BE2C (cell line): ENCODE results near the gene CPB2.

Experiments
- DNase-seq: peaks from one replicate; pipeline ENCODE4 v3.0.0-alpha.2; 2020
- H3K27me3 ChIP-seq: fragments of 250-450 bp; sonication (Bioruptor Pico); 2 replicates; pipeline ENCODE4 v1.5.1; 2020; ENCODE audit warnings: mild to moderate bottlenecking
- H3K36me3 ChIP-seq: fragments of 250-450 bp; sonication (Bioruptor Pico); 2 replicates; pipeline ENCODE4 v1.5.1; 2020; ENCODE audit warnings: mild to moderate bottlenecking
- H3K4me1 ChIP-seq: fragments of 250-450 bp; sonication (Bioruptor Pico); 2 replicates; pipeline ENCODE4 v1.5.1; 2020
- H3K4me3 ChIP-seq: 2 replicates; pipeline ENCODE4 v1.5.1; 2011; ENCODE audit warnings: low read depth, low read length
- H3K9me3 ChIP-seq: fragments of 250-450 bp; sonication (Bioruptor Pico); 2 replicates; pipeline ENCODE4 v1.5.1; 2020
- TF ChIP-seq, protein P1 (sequence below): IDR thresholded peaks from 2 replicates; pipeline ENCODE4 v1.5.1; 2012; ENCODE audit warnings: mild to moderate bottlenecking, low read depth, low read length

The CPB2 gene

GRCh38 chr13:46146898-46147297 is 42.1 kb upstream of the CPB2 start:
- TF ChIP-seq, protein P1, sequence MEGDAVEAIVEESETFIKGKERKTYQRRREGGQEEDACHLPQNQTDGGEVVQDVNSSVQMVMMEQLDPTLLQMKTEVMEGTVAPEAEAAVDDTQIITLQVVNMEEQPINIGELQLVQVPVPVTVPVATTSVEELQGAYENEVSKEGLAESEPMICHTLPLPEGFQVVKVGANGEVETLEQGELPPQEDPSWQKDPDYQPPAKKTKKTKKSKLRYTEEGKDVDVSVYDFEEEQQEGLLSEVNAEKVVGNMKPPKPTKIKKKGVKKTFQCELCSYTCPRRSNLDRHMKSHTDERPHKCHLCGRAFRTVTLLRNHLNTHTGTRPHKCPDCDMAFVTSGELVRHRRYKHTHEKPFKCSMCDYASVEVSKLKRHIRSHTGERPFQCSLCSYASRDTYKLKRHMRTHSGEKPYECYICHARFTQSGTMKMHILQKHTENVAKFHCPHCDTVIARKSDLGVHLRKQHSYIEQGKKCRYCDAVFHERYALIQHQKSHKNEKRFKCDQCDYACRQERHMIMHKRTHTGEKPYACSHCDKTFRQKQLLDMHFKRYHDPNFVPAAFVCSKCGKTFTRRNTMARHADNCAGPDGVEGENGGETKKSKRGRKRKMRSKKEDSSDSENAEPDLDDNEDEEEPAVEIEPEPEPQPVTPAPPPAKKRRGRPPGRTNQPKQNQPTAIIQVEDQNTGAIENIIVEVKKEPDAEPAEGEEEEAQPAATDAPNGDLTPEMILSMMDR = peak; percentile 49
- no peaks in the 10 kb centered on the region for H3K36me3 ChIP-seq
- H3K4me3 ChIP-seq = no peak overlapping the region
- DNase-seq = peak; percentile 22
- no peaks in the 10 kb centered on the region for H3K4me1 ChIP-seq
- H3K27me3 ChIP-seq = peaks cover 3% of the 10 kb centered on the region; the same call in 1 of the 2 replicates
- H3K9me3 ChIP-seq = no peaks in the 10 kb centered on the region

DNA sequence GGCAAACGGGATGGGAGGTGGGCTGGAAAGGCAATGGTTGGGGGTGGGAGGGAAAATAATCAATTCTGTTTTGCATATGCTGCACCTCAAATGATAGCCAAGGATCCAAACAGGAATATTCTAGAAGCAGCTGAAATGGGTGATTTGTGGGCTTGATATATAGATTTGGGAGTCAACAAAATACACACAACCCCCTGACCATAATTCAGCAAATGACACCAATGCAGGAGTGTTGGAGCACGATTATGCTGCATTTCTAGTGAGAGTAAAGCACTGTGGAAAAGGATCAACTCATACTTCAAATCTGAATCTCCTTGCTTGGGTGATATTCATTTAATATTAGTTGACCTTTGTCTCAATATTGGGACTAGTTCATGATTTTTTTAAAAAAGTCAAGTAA is 41.1 kb upstream of the CPB2 start:
- peaks cover 3% of the 10 kb centered on the region; the same call in 1 of the 2 replicates for H3K27me3 ChIP-seq
- no peak for DNase-seq
- no peaks in the 10 kb centered on the region for H3K9me3 ChIP-seq
- no peaks in the 10 kb centered on the region for H3K36me3 ChIP-seq
- H3K4me3 ChIP-seq = no peak overlapping the region
- TF ChIP-seq, protein P1 = no peak
- no peaks in the 10 kb centered on the region for H3K4me1 ChIP-seq

GRCh38 chr13:46145135-46145534 is 40.3 kb upstream of the CPB2 start:
- peaks cover 3% of the 10 kb centered on the region; the same call in 1 of the 2 replicates for H3K27me3 ChIP-seq

DNA sequence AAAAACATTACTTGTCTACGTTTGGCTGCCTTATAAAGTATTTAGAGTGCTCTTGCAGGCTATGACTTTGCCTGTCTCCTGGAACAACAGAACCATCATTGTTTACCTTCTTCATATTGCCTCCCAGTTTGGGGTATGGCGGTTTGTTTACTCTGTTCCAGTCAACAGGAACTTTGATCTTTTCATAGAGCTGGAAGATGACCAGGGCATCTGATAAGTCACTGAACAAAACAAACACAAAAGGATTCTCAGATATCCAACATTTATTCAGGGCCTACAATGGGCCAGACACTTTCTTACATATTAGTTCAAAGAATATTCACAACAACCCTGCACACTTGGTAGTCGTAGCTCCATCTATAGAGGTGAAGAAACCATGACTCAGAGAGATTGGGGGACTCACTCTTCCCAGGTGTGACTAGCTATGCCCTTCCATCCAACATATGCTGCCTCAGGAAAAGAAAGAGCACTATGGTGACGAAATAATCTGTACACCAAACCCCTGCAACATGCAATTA is 38.4 kb upstream of the CPB2 start:
- H3K27me3 ChIP-seq = no peaks in the 10 kb centered on the region

More at GRCh38 chr13:46145135-46145534, 40.3 kb upstream of the CPB2 start:
- Histone ChIP-seq H3K4me1 (no peaks in the 10 kb centered on the region), H3K4me3 (no peak overlapping the region), H3K9me3 (no peaks in the 10 kb centered on the region), H3K36me3 (no peaks in the 10 kb centered on the region)
- TF ChIP-seq, protein P1 = no peak
- no peak for DNase-seq

GRCh38 chr13:46142776-46143175 is 37.9 kb upstream of the CPB2 start:
- TF ChIP-seq, protein P1 = no peak
- H3K4me1 ChIP-seq = no peaks in the 10 kb centered on the region
- H3K9me3 ChIP-seq = no peaks in the 10 kb centered on the region
- no peak for DNase-seq
- no peaks in the 10 kb centered on the region for H3K36me3 ChIP-seq
- no peak overlapping the region for H3K4me3 ChIP-seq
- no peaks in the 10 kb centered on the region for H3K27me3 ChIP-seq

More for the DNA sequence above, 38.4 kb upstream of the CPB2 start:
- no peak for DNase-seq
- H3K36me3 ChIP-seq = no peaks in the 10 kb centered on the region
- H3K4me1 ChIP-seq = no peaks in the 10 kb centered on the region
- H3K4me3 ChIP-seq = no peak overlapping the region
- TF ChIP-seq, protein P1 = no peak
- H3K9me3 ChIP-seq = no peaks in the 10 kb centered on the region

- Histone ChIP-seq H3K4me3 (no peak overlapping the region), H3K4me1 (no peaks in the 10 kb centered on the region), H3K9me3 (no peaks in the 10 kb centered on the region), H3K27me3 (no peaks in the 10 kb centered on the region), H3K36me3 (no peaks in the 10 kb centered on the region)
- TF ChIP-seq, protein P1 = no peak
- no peak for DNase-seq
Measured at GRCh38 chr13:46140044-46140443, 35.2 kb upstream of the CPB2 start.
